Measurements from ENCODE around the gene LHX1.

LHX1 gene

DNA sequence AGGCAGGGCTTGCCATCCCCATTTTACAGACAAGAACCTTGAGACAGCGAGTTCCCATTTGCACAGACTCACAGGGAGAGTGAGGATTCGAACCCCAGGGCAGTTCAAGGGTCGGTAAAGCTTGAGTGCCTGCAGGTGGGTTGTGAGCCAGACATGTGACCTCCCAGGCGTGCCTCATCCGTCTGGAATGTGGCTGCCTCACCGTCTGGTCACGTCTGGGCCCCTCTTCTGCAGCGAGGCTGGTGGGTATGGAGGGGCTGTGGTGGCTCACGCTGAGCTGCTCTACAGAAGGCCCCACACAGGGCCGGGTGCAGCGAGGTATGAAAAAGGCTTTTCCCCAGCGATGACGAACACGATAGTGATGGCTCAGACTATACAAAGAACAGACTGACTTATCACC, 35.8 kb upstream of the LHX1 start:
- no peak for TF ChIP-seq MZF1 (tag by site-specific recombination; IDR thresholded peaks at IDR 0.05; ENCODE audit: borderline replicate concordance)
- no peak for TF ChIP-seq TRIM28 (IDR thresholded peaks at IDR 0.05; ENCODE audit: borderline replicate concordance, low read length)
- peak; percentile 88 for TF ChIP-seq GLIS1 (tag by site-specific recombination; IDR thresholded peaks at IDR 0.05)
- TF ChIP-seq, protein P1, sequence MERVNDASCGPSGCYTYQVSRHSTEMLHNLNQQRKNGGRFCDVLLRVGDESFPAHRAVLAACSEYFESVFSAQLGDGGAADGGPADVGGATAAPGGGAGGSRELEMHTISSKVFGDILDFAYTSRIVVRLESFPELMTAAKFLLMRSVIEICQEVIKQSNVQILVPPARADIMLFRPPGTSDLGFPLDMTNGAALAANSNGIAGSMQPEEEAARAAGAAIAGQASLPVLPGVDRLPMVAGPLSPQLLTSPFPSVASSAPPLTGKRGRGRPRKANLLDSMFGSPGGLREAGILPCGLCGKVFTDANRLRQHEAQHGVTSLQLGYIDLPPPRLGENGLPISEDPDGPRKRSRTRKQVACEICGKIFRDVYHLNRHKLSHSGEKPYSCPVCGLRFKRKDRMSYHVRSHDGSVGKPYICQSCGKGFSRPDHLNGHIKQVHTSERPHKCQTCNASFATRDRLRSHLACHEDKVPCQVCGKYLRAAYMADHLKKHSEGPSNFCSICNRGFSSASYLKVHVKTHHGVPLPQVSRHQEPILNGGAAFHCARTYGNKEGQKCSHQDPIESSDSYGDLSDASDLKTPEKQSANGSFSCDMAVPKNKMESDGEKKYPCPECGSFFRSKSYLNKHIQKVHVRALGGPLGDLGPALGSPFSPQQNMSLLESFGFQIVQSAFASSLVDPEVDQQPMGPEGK (tag by site-specific recombination; IDR thresholded peaks at IDR 0.05) = 0 out of 2 replicates have a peak, but pooled peaks have one; percentile 19
- TF ChIP-seq ZNF571 (tag by site-specific recombination; IDR thresholded peaks at IDR 0.05) = no peak
- TF ChIP-seq GLI4 (tag by site-specific recombination; IDR thresholded peaks at IDR 0.05) = no peak
- TF ChIP-seq ZNF488 (tag by site-specific recombination; IDR thresholded peaks at IDR 0.05) = no peak
- H3K4me1 ChIP-seq (ENCODE audit: control insufficient read depth, insufficient read depth, low read length) = 0 out of 2 replicates have a peak, but pooled peaks cover 2% of the 10 kb centered on the region
- POLR2A ChIA-PET = interaction anchor here (0.6 to 1.8 kb wide), 12 partner anchors 9 to 300 kb away, joined by 3 to 33 read pairs (median 3); partner anchors contain the start of genes LHX1 and MRM1
- H3K27ac ChIP-seq (ENCODE audit: extremely low read depth, low read depth, low read length) = no peak overlapping the region; the same call in 1 of the 2 replicates
- H3K9me3 ChIP-seq (ENCODE audit: control insufficient read depth, insufficient read depth, low read depth, low read length) = no peaks in the 10 kb centered on the region
- CTCF ChIA-PET = interaction anchor here (0.6 to 1.2 kb wide), 4 partner anchors 23 to 489 kb away, joined by 3 to 4 read pairs (median 4); no protein-coding TSS in a partner anchor
- no peaks in the 10 kb centered on the region for H3K36me3 ChIP-seq (ENCODE audit: control insufficient read depth in 2 of 2, insufficient read depth in 1 of 2, low read length in 2 of 2)
- no peak overlapping the region for H3K4me3 ChIP-seq (ENCODE audit: low read depth, low read length)

GRCh38 chr17:36907407-36907806, 29.9 kb upstream of the LHX1 start:
- no peak for TF ChIP-seq ZNF488 (tag by site-specific recombination; IDR thresholded peaks at IDR 0.05)
- TF ChIP-seq ZBTB21 (tag by site-specific recombination; IDR thresholded peaks at IDR 0.05) = no peak
- TF ChIP-seq SP7 (tag by site-specific recombination; IDR thresholded peaks at IDR 0.05) = peak; percentile 43; the same call in 1 of the 2 replicates
- no peak for TF ChIP-seq ZSCAN16 (tag by site-specific recombination; IDR thresholded peaks at IDR 0.05)
- no peak for TF ChIP-seq ZNF560 (tag by site-specific recombination; IDR thresholded peaks at IDR 0.05; ENCODE audit: borderline replicate concordance)
- no peaks in the 10 kb centered on the region for H3K9me3 ChIP-seq (ENCODE audit: control insufficient read depth, insufficient read depth, low read depth, low read length)
- H3K4me1 ChIP-seq (ENCODE audit: control insufficient read depth, insufficient read depth, low read length) = no peaks in the 10 kb centered on the region
- POLR2A ChIA-PET = interaction anchor here (0.8 kb wide), 1 partner anchor 11 kb away, joined by 5 read pairs; no protein-coding TSS in a partner anchor
- no peak overlapping the region for H3K4me3 ChIP-seq (ENCODE audit: low read depth, low read length)
- H3K27ac ChIP-seq (ENCODE audit: extremely low read depth, low read depth, low read length) = no peak overlapping the region
- CTCF ChIA-PET = interaction anchor here (0.6 to 1.2 kb wide), 3 partner anchors 15 to 288 kb away, joined by 3 to 6 read pairs (median 3); no protein-coding TSS in a partner anchor
- no peaks in the 10 kb centered on the region for H3K36me3 ChIP-seq (ENCODE audit: control insufficient read depth in 2 of 2, insufficient read depth in 1 of 2, low read length in 2 of 2)

- no peaks in the 10 kb centered on the region for H3K4me1 ChIP-seq (ENCODE audit: control insufficient read depth, insufficient read depth, low read length)
- H3K27ac ChIP-seq (ENCODE audit: extremely low read depth, low read depth, low read length) = no peak overlapping the region
- ChIA-PET POLR2A (interaction anchor here (0.7 to 1.0 kb wide), 2 partner anchors 13 to 26 kb away, joined by 4 to 5 read pairs; no protein-coding TSS in a partner anchor), CTCF (interaction anchor here (0.6 to 1.5 kb wide), 4 partner anchors 27 to 448 kb away, joined by 3 to 5 read pairs (median 3); partner anchors contain the start of gene LHX1)
- no peaks in the 10 kb centered on the region for H3K36me3 ChIP-seq (ENCODE audit: control insufficient read depth in 2 of 2, insufficient read depth in 1 of 2, low read length in 2 of 2)
- H3K4me3 ChIP-seq (ENCODE audit: low read depth, low read length) = no peak overlapping the region
- H3K9me3 ChIP-seq (ENCODE audit: control insufficient read depth, insufficient read depth, low read depth, low read length) = no peaks in the 10 kb centered on the region
- no peak for TF ChIP-seq ZBTB1 (tag by site-specific recombination; IDR thresholded peaks at IDR 0.05)
- TF ChIP-seq BCL11B (tag by site-specific recombination; IDR thresholded peaks at IDR 0.05; ENCODE audit: low read depth) = no peak
- TF ChIP-seq ZNF768 (tag by site-specific recombination; IDR thresholded peaks at IDR 0.05) = peak; percentile 61; the same call in 1 of the 2 replicates
- TF ChIP-seq ZNF544 (tag by site-specific recombination; IDR thresholded peaks at IDR 0.05) = no peak
These were observed 26.8 kb upstream of the LHX1 start for GRCh38 chr17:36910513-36910912.

Data from HEK293 (cell line).